SK-N-SH (cell line): ENCODE data around the gene CDIP1. TPM values are rescaled to one million over a fixed set of nuclear protein-coding genes. Genes with fewer than 3 reads are reported as not detected.
A peak's percentile ranks its signal among the peaks of the same experiment; 100 is the strongest.

Experiments
- CTCF ChIA-PET: fragments of 300-600, 350-600 bp; formaldehyde crosslinking; extraction: SDS; loops from one replicate; lab custom pipeline; 2021; lab: Yijun Ruan, JAX
- POLR2A ChIA-PET: fragments of 350-600 bp; sonication (Branson Sonifier 250); formaldehyde crosslinking; extraction: SDS; loops from one replicate; lab custom pipeline; 2020; ENCODE audit warnings: antibody characterized with exemption, inconsistent platforms; lab: Yijun Ruan, JAX
- DNase-seq: peaks from one replicate; pipeline ENCODE4 v3.0.0; 2012
- H2AFZ ChIP-seq: fragments of 200-600 bp; sonication (generic); 2 replicates; pipeline ENCODE4 v1.8.1; 2016; ENCODE audit warnings: antibody characterized with exemption, mild to moderate bottlenecking, low read depth
- H3F3A ChIP-seq: fragments of 200-600 bp; sonication (generic); replicated peaks from 2 replicates; pipeline ENCODE3; 2016; ENCODE audit warnings: antibody characterized with exemption, mild to moderate bottlenecking; ENCODE audit not compliant: insufficient read depth
- H3K27ac ChIP-seq, 2 experiments: fragments of 200-500 bp in 1 of 2; fragments of 200-600 bp in 1 of 2; sonication (Bioruptor generic) in 1 of 2; sonication (generic), shearing (Covaris generic) in 1 of 2; 2 replicates each; pipeline versions ENCODE4 v1.5.1 to v1.6.1; 2014 to 2016; ENCODE audit warnings: low read depth in 2 of 2, inconsistent platforms in 1 of 2, low read length in 1 of 2, mild to moderate bottlenecking in 1 of 2, mixed read lengths in 1 of 2
- H3K27me3 ChIP-seq: fragments of 200-600 bp; sonication (generic), shearing (Covaris generic); 2 replicates; pipeline ENCODE4 v1.6.1; 2016; ENCODE audit warnings: mixed run types; ENCODE audit not compliant: insufficient read depth
- H3K36me3 ChIP-seq, 2 experiments: fragments of 200-500 bp in 1 of 2; fragments of 200-600 bp in 1 of 2; sonication (Bioruptor generic) in 1 of 2; sonication (generic) in 1 of 2; replicated peaks in 1 of 2; 2 replicates each; pipeline versions ENCODE3 to v1.5.1; 2014 to 2016; ENCODE audit warnings: low read length in 1 of 2, mild to moderate bottlenecking in 1 of 2; ENCODE audit not compliant: insufficient read depth in 2 of 2, control insufficient read depth in 1 of 2
- H3K4me1 ChIP-seq, 2 experiments: fragments of 200-500 bp in 1 of 2; fragments of 200-600 bp in 1 of 2; sonication (Bioruptor generic) in 1 of 2; sonication (generic), shearing (Covaris generic) in 1 of 2; 2 replicates each; pipeline versions ENCODE4 v1.5.1 to v1.6.1; 2014 to 2016; ENCODE audit warnings: low read depth in 1 of 2, low read length in 1 of 2, mixed run types in 1 of 2; ENCODE audit not compliant: insufficient read depth in 2 of 2, control insufficient read depth in 1 of 2
- H3K4me2 ChIP-seq: fragments of 200-600 bp; sonication (generic), shearing (Covaris generic); 2 replicates; pipeline ENCODE4 v1.6.1; 2017; ENCODE audit warnings: mixed run types
- H3K4me3 ChIP-seq, 2 experiments: fragments of 200-500 bp in 1 of 2; fragments of 200-600 bp in 1 of 2; sonication (Bioruptor generic) in 1 of 2; sonication (generic), shearing (Covaris generic) in 1 of 2; 2 replicates each; pipeline versions ENCODE4 v1.5.1 to v1.8.1; 2014 to 2016; ENCODE audit warnings: low read depth in 2 of 2, inconsistent platforms in 1 of 2, low read length in 1 of 2, mild to moderate bottlenecking in 1 of 2, mixed read lengths in 1 of 2, moderate library complexity in 1 of 2
- H3K79me2 ChIP-seq: fragments of 200-600 bp; sonication (generic); 2 replicates; pipeline ENCODE4 v1.8.1; 2017; ENCODE audit warnings: mild to moderate bottlenecking; ENCODE audit not compliant: insufficient read depth
- H3K9ac ChIP-seq: fragments of 200-600 bp; sonication (generic); 2 replicates; pipeline ENCODE4 v1.6.1; 2017; ENCODE audit warnings: mixed run types
- H3K9me2 ChIP-seq: fragments of 200-600 bp; sonication (generic); 2 replicates; pipeline ENCODE4 v1.6.1; 2017; ENCODE audit warnings: mixed run types
- H3K9me3 ChIP-seq: fragments of 200-600 bp; sonication (generic); 2 replicates; pipeline ENCODE4 v1.6.1; 2017; ENCODE audit warnings: mixed run types, mild to moderate bottlenecking, moderate library complexity
- H4K20me1 ChIP-seq: fragments of 200-600 bp; sonication (generic); 2 replicates; pipeline ENCODE4 v1.6.1; 2017; ENCODE audit warnings: mild to moderate bottlenecking, mixed run types; ENCODE audit not compliant: insufficient read depth
- CHD2 ChIP-seq: fragments of 150-350 bp; IDR thresholded peaks from 2 replicates; pipeline ENCODE4 v1.6.1; 2018; ENCODE audit warnings: low read length; ENCODE audit not compliant: partially characterized antibody
- FOSL2 ChIP-seq: IDR thresholded peaks from 2 replicates; pipeline ENCODE4 v1.4.0; 2012; ENCODE audit warnings: low read depth, mild to moderate bottlenecking, moderate library complexity, borderline replicate concordance
- FOXM1 ChIP-seq: IDR thresholded peaks from 2 replicates; pipeline ENCODE4 v1.4.0; 2012; ENCODE audit warnings: low read depth, mild to moderate bottlenecking
- GABPA ChIP-seq: IDR thresholded peaks from 2 replicates; pipeline ENCODE4 v1.4.0; 2012; ENCODE audit warnings: low read depth, mild to moderate bottlenecking
- MEF2A ChIP-seq: IDR thresholded peaks from 2 replicates; pipeline ENCODE4 v1.4.0; 2012; ENCODE audit warnings: low read depth, borderline replicate concordance
- NFIC ChIP-seq: IDR thresholded peaks from 2 replicates; pipeline ENCODE4 v1.4.0; 2012; ENCODE audit warnings: borderline replicate concordance
- NRF1 ChIP-seq: IDR thresholded peaks from 2 replicates; pipeline ENCODE4 v1.6.1; 2012; ENCODE audit warnings: low read depth, mild to moderate bottlenecking, low read length
- REST ChIP-seq: IDR thresholded peaks from 2 replicates; pipeline ENCODE4 v1.6.1; 2012; ENCODE audit warnings: mild to moderate bottlenecking, low read depth, low read length, moderate library complexity
- RFX5 ChIP-seq: IDR thresholded peaks from 2 replicates; pipeline ENCODE4 v1.6.1; 2012; ENCODE audit warnings: mild to moderate bottlenecking, improper control_type of control experiment, low read length
- TCF12 ChIP-seq: IDR thresholded peaks from 2 replicates; pipeline ENCODE4 v1.4.0; 2012
- WGBS: methylation state at CpG from one replicate; pipeline ENCODE4 v1.1.6; 2017; ENCODE audit warnings: low lambda C conversion rate; 5-methylcytosine and 5-hydroxymethylcytosine counted together
- polyA plus RNA-seq, 3 experiments: library from polyadenylated mRNA; depleted of rRNA; stranded (reverse); fragments of >200 nt; gene quantifications; 2 replicates each; pipeline ENCODE4 v1.2.3, GENCODE V29; 2012
- TF ChIP-seq, protein P1 (sequence below): fragments of 150-350 bp; IDR thresholded peaks from 2 replicates; pipeline ENCODE4 v1.6.1; 2016; ENCODE audit warnings: mild to moderate bottlenecking, low read depth, low read length
- TF ChIP-seq, protein P2 (sequence below): IDR thresholded peaks from 2 replicates; pipeline ENCODE4; 2012

CDIP1 gene
- polyA plus RNA-seq, 1 of the 3 experiments (the other 2 are of a cell fraction) = 30.2 TPM

- H3K4me3 ChIP-seq = no peak overlapping the region
- no peaks in the 10 kb centered on the region for H3K79me2 ChIP-seq
- no peak for DNase-seq
- no peaks in the 10 kb centered on the region for H3K36me3 ChIP-seq
- H3K4me2 ChIP-seq = no peak overlapping the region
- POLR2A ChIA-PET = no interaction called here
- CTCF ChIA-PET = interaction anchor here (1.3 to 5.6 kb wide), 5 partner anchors 22 to 77 kb away, joined by 3 to 64 read pairs (median 10); no protein-coding TSS in a partner anchor
- no peaks in the 10 kb centered on the region for H4K20me1 ChIP-seq
- H3K9ac ChIP-seq = no peak overlapping the region
- H3K4me1 ChIP-seq = no peaks in the 10 kb centered on the region
- 79% methylated on average over 4 of the region's 4 CpGs for WGBS
- no peak overlapping the region for H2AFZ ChIP-seq
- H3F3A ChIP-seq = no peaks in the 10 kb centered on the region
- H3K9me3 ChIP-seq = no peaks in the 10 kb centered on the region
- H3K9me2 ChIP-seq = no peaks in the 10 kb centered on the region
- H3K27me3 ChIP-seq = no peaks in the 10 kb centered on the region
- no peak overlapping the region for H3K27ac ChIP-seq
- TF ChIP-seq RFX5 (no peak), GABPA (no peak), FOSL2 (no peak), REST (no peak), CHD2 (no peak), FOXM1 (no peak), NRF1 (no peak), TCF12 (no peak)
- TF ChIP-seq, protein P1, sequence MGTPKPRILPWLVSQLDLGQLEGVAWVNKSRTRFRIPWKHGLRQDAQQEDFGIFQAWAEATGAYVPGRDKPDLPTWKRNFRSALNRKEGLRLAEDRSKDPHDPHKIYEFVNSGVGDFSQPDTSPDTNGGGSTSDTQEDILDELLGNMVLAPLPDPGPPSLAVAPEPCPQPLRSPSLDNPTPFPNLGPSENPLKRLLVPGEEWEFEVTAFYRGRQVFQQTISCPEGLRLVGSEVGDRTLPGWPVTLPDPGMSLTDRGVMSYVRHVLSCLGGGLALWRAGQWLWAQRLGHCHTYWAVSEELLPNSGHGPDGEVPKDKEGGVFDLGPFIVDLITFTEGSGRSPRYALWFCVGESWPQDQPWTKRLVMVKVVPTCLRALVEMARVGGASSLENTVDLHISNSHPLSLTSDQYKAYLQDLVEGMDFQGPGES = no peak
- TF ChIP-seq, protein P2, sequence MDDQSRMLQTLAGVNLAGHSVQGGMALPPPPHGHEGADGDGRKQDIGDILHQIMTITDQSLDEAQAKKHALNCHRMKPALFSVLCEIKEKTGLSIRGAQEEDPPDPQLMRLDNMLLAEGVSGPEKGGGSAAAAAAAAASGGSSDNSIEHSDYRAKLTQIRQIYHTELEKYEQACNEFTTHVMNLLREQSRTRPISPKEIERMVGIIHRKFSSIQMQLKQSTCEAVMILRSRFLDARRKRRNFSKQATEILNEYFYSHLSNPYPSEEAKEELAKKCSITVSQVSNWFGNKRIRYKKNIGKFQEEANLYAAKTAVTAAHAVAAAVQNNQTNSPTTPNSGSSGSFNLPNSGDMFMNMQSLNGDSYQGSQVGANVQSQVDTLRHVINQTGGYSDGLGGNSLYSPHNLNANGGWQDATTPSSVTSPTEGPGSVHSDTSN = no peak
Observed at GRCh38 chr16:4583906-4584305, 45.3 kb upstream of the CDIP1 start.

- DNase-seq = no peak
- Histone ChIP-seq H3F3A (no peaks in the 10 kb centered on the region), H3K9me2 (no peaks in the 10 kb centered on the region), H3K4me1 (no peaks in the 10 kb centered on the region), H3K27ac (no peak overlapping the region), H3K9ac (no peak overlapping the region), H2AFZ (no peak overlapping the region), H3K27me3 (no peaks in the 10 kb centered on the region), H4K20me1 (no peaks in the 10 kb centered on the region), H3K4me3 (no peak overlapping the region), H3K79me2 (no peaks in the 10 kb centered on the region), H3K9me3 (no peaks in the 10 kb centered on the region), H3K4me2 (no peak overlapping the region), H3K36me3 (no peaks in the 10 kb centered on the region)
- WGBS = 47% methylated on average over 6 of the region's 6 CpGs
- TF ChIP-seq FOSL2 = peak; percentile 22; the same call in 1 of the 2 replicates
- TF ChIP-seq NFIC = 0 out of 2 replicates have a peak, but pooled peaks have one; percentile 16
- no peak for TF ChIP-seq MEF2A
- POLR2A ChIA-PET = no interaction called here
- CTCF ChIA-PET = no interaction called here
Observed at GRCh38 chr16:4580250-4580649, 41.7 kb upstream of the CDIP1 start.
